Caco-2 (cell line): ENCODE results near the gene CAMK2G. TPM values are rescaled to one million over a fixed set of nuclear protein-coding genes. Genes with fewer than 3 reads are reported as not detected.

Experiments used
- BruUV-seq: library from RNA; stranded (reverse); fragments of 400-500 nt; replicated peaks from 2 replicates; lab custom pipeline; 2021; lab: Mats Ljungman, UMichigan
- CTCF ChIA-PET: fragments of 300-600 bp; sonication (Branson Sonifier 250); formaldehyde crosslinking; loops from one replicate; lab custom pipeline; 2022; ENCODE audit warnings: antibody characterized with exemption; lab: Charles Lee
- POLR2A ChIA-PET: fragments of 300-600 bp; sonication (Branson Sonifier 250); formaldehyde crosslinking; loops from one replicate; lab custom pipeline; 2022; ENCODE audit warnings: antibody characterized with exemption; lab: Charles Lee
- DNase-seq, 2 experiments: peaks; one replicate each; pipeline versions ENCODE4 v3.0.0 to v3.0.0-alpha.2; 2020 to 2022
- H3K27me3 ChIP-seq: replicated peaks from 2 replicates; pipeline ENCODE4 v1.6.0; 2011; ENCODE audit warnings: low read length; ENCODE audit not compliant: control insufficient read depth, insufficient read depth
- H3K36me3 ChIP-seq: 2 replicates; pipeline ENCODE4 v1.5.1; 2011; ENCODE audit warnings: low read length; ENCODE audit not compliant: control insufficient read depth, insufficient read depth
- H3K4me1 ChIP-seq: fragments of 250-450 bp; sonication (Bioruptor Pico); 2 replicates; pipeline ENCODE4 v1.5.1; 2020; ENCODE audit warnings: mild to moderate bottlenecking
- H3K4me3 ChIP-seq: 2 replicates; pipeline ENCODE4 v1.5.1; 2011; ENCODE audit warnings: low read depth, mild to moderate bottlenecking, control low read depth, low read length
- H3K9me3 ChIP-seq: fragments of 250-450 bp; sonication (Bioruptor Pico); 2 replicates; pipeline ENCODE4 v1.5.1; 2020; ENCODE audit warnings: mild to moderate bottlenecking, moderate library complexity
- H3K27ac Mint-ChIP-seq: one replicate; pipeline ENCODE4 v1.8.0; 2022; ENCODE audit warnings: mixed read lengths; ENCODE audit not compliant: unreplicated experiment
- H3K27me3 Mint-ChIP-seq: one replicate; pipeline ENCODE4 v1.8.0; 2022; ENCODE audit warnings: mixed read lengths; ENCODE audit not compliant: insufficient read depth, unreplicated experiment
- H3K36me3 Mint-ChIP-seq: one replicate; pipeline ENCODE4 v1.8.0; 2022; ENCODE audit warnings: mild to moderate bottlenecking, mixed read lengths; ENCODE audit not compliant: insufficient read depth, unreplicated experiment
- H3K4me1 Mint-ChIP-seq: one replicate; pipeline ENCODE4 v1.8.0; 2022; ENCODE audit warnings: low read depth, mixed read lengths; ENCODE audit not compliant: unreplicated experiment
- H3K4me3 Mint-ChIP-seq: one replicate; pipeline ENCODE4 v1.8.0; 2022; ENCODE audit warnings: mild to moderate bottlenecking, moderate library complexity, mixed read lengths; ENCODE audit not compliant: unreplicated experiment
- H3K9me3 Mint-ChIP-seq: one replicate; pipeline ENCODE4 v1.8.0; 2022; ENCODE audit warnings: mixed read lengths; ENCODE audit not compliant: unreplicated experiment
- CTCF ChIP-seq, 2 experiments: fragments of 200-600 bp in 1 of 2; IDR thresholded peaks; 1 replicate in 1 of 2; 2 replicates in 1 of 2; pipeline versions ENCODE4 v1.5.1 to v1.8.0; 2011 to 2022; ENCODE audit warnings: antibody characterized with exemption in 1 of 2, control low read depth in 1 of 2, inconsistent platforms in 1 of 2, low read depth in 1 of 2, low read length in 1 of 2, mild to moderate bottlenecking in 1 of 2, moderate library complexity in 1 of 2; ENCODE audit not compliant: insufficient read depth in 1 of 2, severe bottlenecking in 1 of 2, unreplicated experiment in 1 of 2
- intact Hi-C: fragments of 100-400 bp; cut with micrococcal nuclease; formaldehyde crosslinking; loops from one replicate; pipeline ENCODE4 v1.10.0; 2022; ENCODE audit not compliant: unreplicated experiment
- total RNA-seq: library from RNA; stranded (reverse); gene quantifications from 2 replicates; pipeline ENCODE4 v1.2.3, GENCODE V29; 2022

CAMK2G gene
- total RNA-seq, 1 experiment from 2014 or later, result 78.8 TPM

- no peaks in the 10 kb centered on the region for H3K27me3 ChIP-seq
- intact Hi-C loops, result no loop called here
- Mint-ChIP-seq H3K9me3 (no peaks in the 10 kb centered on the region), H3K27me3 (no peaks in the 10 kb centered on the region), H3K36me3 (no peaks in the 10 kb centered on the region), H3K4me1 (peaks cover 16% of the 10 kb centered on the region), H3K4me3 (no peak overlapping the region), H3K27ac (no peak overlapping the region)
- peaks cover 29% of the 10 kb centered on the region for H3K4me1 ChIP-seq
- H3K4me3 ChIP-seq, result no peak overlapping the region
- H3K36me3 ChIP-seq, result no peaks in the 10 kb centered on the region
- TF ChIP-seq CTCF (IDR thresholded peaks at IDR 0.05; ENCODE audit: insufficient read depth in 1 of 2, low read depth in 1 of 2, low read length in 1 of 2, severe bottlenecking in 1 of 2, unreplicated experiment in 1 of 2), result no peak
- no peaks in the 10 kb centered on the region for H3K9me3 ChIP-seq
- ChIA-PET POLR2A (no interaction called here), CTCF (interaction anchor here (0.6 to 4.0 kb wide), 2 partner anchors 21 to 51 kb away, joined by 3 to 54 read pairs; no protein-coding TSS in a partner anchor)
- no TSS peak for BruUV-seq
- DNase-seq, result peak in 1 of 2 experiments; percentile 51
Measured at GRCh38 chr10:73889014-73889413, 14.7 kb upstream of the CAMK2G start.

DNA sequence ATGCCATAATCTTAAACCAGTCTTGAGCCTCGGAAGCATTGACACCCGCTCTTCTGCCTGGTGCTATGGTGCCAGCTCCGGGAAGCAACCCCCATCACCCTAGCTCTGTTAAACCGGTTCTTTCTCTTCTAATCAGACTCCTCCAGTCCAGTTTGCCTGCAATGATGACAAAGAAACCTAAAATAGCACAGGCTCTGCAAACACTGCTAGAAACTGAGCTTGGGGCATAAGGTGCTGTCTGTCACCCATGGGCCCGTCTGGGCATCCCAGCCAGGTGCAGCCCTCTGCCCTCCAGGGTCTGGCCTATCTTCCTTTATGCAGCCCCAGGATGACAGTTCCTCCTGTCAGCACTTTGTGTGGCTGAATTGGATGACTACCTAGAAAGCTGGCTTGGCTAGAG lies 14.2 kb upstream of the CAMK2G start:
- intact Hi-C loops, result no loop called here
- BruUV-seq, result no TSS peak
- H3K9me3 Mint-ChIP-seq, result no peaks in the 10 kb centered on the region
- no peaks in the 10 kb centered on the region for H3K36me3 Mint-ChIP-seq
- no peak overlapping the region for H3K4me3 Mint-ChIP-seq
- POLR2A ChIA-PET, result no interaction called here
- no peak for TF ChIP-seq CTCF (IDR thresholded peaks at IDR 0.05; ENCODE audit: insufficient read depth in 1 of 2, low read depth in 1 of 2, low read length in 1 of 2, severe bottlenecking in 1 of 2, unreplicated experiment in 1 of 2)
- Histone ChIP-seq H3K4me1 (peaks cover 29% of the 10 kb centered on the region), H3K4me3 (no peak overlapping the region), H3K9me3 (no peaks in the 10 kb centered on the region), H3K27me3 (no peaks in the 10 kb centered on the region), H3K36me3 (no peaks in the 10 kb centered on the region)
- CTCF ChIA-PET, result interaction anchor here (4.0 kb wide), 1 partner anchor 52 kb away, joined by 54 read pairs; no protein-coding TSS in a partner anchor
- peaks cover 16% of the 10 kb centered on the region for H3K4me1 Mint-ChIP-seq
- H3K27me3 Mint-ChIP-seq, result no peaks in the 10 kb centered on the region
- DNase-seq, result no peak
- no peak overlapping the region for H3K27ac Mint-ChIP-seq

DNA sequence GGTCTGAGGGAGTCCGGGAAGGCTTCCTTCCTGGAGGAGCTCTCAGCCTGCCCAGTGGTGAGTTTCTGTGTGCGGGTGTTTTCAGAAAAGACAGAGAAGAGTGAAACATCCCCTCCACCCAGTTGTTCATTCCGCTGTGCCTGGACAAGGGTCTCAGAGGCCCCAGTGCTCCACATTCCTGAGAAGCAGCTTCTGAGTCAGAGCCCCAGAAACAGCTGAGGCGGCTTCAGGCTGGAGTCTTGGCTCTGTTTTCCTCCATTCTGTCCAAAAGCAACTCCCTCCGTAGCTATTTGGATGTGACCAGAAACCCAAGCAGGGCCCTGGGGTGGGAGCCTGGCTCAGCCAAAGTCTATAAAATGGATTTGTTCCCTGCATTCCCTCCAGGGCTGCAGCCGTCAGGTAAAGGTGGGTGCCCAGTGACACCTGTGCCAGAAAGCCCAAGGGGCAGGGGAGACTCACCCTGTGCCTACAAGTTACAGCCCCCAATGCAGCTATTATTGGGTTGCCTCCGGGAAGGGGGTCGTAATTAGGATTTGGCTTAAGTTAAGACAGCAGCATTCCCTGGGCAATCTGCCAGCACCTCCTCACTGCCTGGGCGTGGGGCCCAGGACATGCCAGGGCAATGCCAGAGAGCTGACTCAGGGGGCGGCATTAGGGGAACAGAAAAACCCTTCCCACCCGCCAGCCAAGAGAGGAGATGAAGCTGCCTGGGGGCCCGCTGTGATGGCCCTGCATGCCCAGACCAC lies 13.1 kb upstream of the CAMK2G start:
- Histone ChIP-seq H3K9me3 (no peaks in the 10 kb centered on the region), H3K4me3 (no peak overlapping the region), H3K27me3 (no peaks in the 10 kb centered on the region), H3K36me3 (no peaks in the 10 kb centered on the region), H3K4me1 (peaks cover 29% of the 10 kb centered on the region)
- TF ChIP-seq CTCF (IDR thresholded peaks at IDR 0.05; ENCODE audit: insufficient read depth in 1 of 2, low read depth in 1 of 2, low read length in 1 of 2, severe bottlenecking in 1 of 2, unreplicated experiment in 1 of 2), result no peak
- H3K9me3 Mint-ChIP-seq, result no peaks in the 10 kb centered on the region
- no peak overlapping the region for H3K27ac Mint-ChIP-seq
- no TSS peak for BruUV-seq
- H3K27me3 Mint-ChIP-seq, result no peaks in the 10 kb centered on the region
- intact Hi-C loops, result no loop called here
- ChIA-PET CTCF (interaction anchor here (1.2 to 4.0 kb wide), 5 partner anchors 12 to 162 kb away, joined by 3 to 54 read pairs (median 3); no protein-coding TSS in a partner anchor), POLR2A (no interaction called here)
- no peak for DNase-seq
- no peak overlapping the region for H3K4me3 Mint-ChIP-seq
- peaks cover 16% of the 10 kb centered on the region for H3K4me1 Mint-ChIP-seq
- no peaks in the 10 kb centered on the region for H3K36me3 Mint-ChIP-seq
